Measurements from ENCODE around the gene CCDC134. TPM values are rescaled to one million over a fixed set of nuclear protein-coding genes. Genes with fewer than 3 reads are reported as not detected.

Gene CCDC134
- total RNA-seq, 4 donors from 2014 or later, result 3.8 to 8.9 (median 5.4) TPM

GRCh38 chr22:41848468-41848867, 48.0 kb downstream of the CCDC134 start:
- ATAC-seq, result peak; percentile 93
- peaks cover 0 to 9% of the 10 kb centered on the region in 2 donors for H3K36me3 ChIP-seq
- H3K27ac ChIP-seq, result no peak overlapping the region
- 45 to 51% methylated on average over 5 of the region's 5 CpGs for WGBS, 2 donors (ENCODE audit: low coverage in 1 of 2)
- H3K4me3 ChIP-seq, result no peak overlapping the region
- peaks cover 0 to 52% (median 18%) of the 10 kb centered on the region in 3 donors for H3K4me1 ChIP-seq
- no peaks in the 10 kb centered on the region for H3K27me3 ChIP-seq
- no peaks in the 10 kb centered on the region for H3K9me3 ChIP-seq
- no peak for TF ChIP-seq CTCF (IDR thresholded peaks at IDR 0.05)
- TF ChIP-seq POLR2AphosphoS5 (IDR thresholded peaks at IDR 0.05), result no peak
- no peak for TF ChIP-seq POLR2A (IDR thresholded peaks at IDR 0.05)
- no peak for TF ChIP-seq EP300 (IDR thresholded peaks at IDR 0.05)

GRCh38 chr22:41856469-41856868, 56.0 kb downstream of the CCDC134 start:
- Histone ChIP-seq H3K36me3 (peaks cover 0 to 7% of the 10 kb centered on the region in 2 donors), H3K9me3 (no peaks in the 10 kb centered on the region), H3K27ac (peak overlapping the region in 2 of 4 donors; percentile 45 to 55), H3K4me1 (peaks cover 0 to 39% (median 10%) of the 10 kb centered on the region in 3 donors), H3K4me3 (no peak overlapping the region), H3K27me3 (no peaks in the 10 kb centered on the region)
- TF ChIP-seq CTCF (IDR thresholded peaks at IDR 0.05), result no peak
- no peak for TF ChIP-seq EP300 (IDR thresholded peaks at IDR 0.05)
- TF ChIP-seq POLR2AphosphoS5 (IDR thresholded peaks at IDR 0.05), result no peak
- no peak for TF ChIP-seq POLR2A (IDR thresholded peaks at IDR 0.05)
- ATAC-seq, result no peak
- WGBS, 2 donors (ENCODE audit: low coverage in 1 of 2), result 59% methylated on average over 2 of the region's 2 CpGs; no CpG with 5 or more reads in 1 of the 2 donors

GRCh38 chr22:41857155-41857859, 56.8 kb downstream of the CCDC134 start:
- H3K27me3 ChIP-seq, result no peaks in the 10 kb centered on the region
- H3K9me3 ChIP-seq, result no peaks in the 10 kb centered on the region
- TF ChIP-seq POLR2AphosphoS5 (IDR thresholded peaks at IDR 0.05) (no peak), CTCF (IDR thresholded peaks at IDR 0.05) (peak in 3 of 4 experiments; percentile 53 to 67 (median 59))
- no peak overlapping the region for H3K4me3 ChIP-seq
- peaks cover 0 to 47% (median 10%) of the 10 kb centered on the region in 3 donors for H3K4me1 ChIP-seq
- 33 to 53% methylated on average over 5 to 7 of the region's 7 CpGs for WGBS, 2 donors (ENCODE audit: low coverage in 1 of 2)
- H3K36me3 ChIP-seq, result no peaks in the 10 kb centered on the region
- ATAC-seq, result peak; percentile 51
- H3K27ac ChIP-seq, result peak overlapping the region in 2 of 4 donors; percentile 45 to 55

GRCh38 chr22:41857860-41858199, 57.4 kb downstream of the CCDC134 start:
- H3K36me3 ChIP-seq, result no peaks in the 10 kb centered on the region
- no peak overlapping the region for H3K4me3 ChIP-seq
- H3K27ac ChIP-seq, result peak overlapping the region in 2 of 4 donors; percentile 12 to 55
- no peaks in the 10 kb centered on the region for H3K9me3 ChIP-seq
- TF ChIP-seq POLR2A (IDR thresholded peaks at IDR 0.05) (no peak), POLR2AphosphoS5 (IDR thresholded peaks at IDR 0.05) (no peak), CTCF (IDR thresholded peaks at IDR 0.05) (no peak), EP300 (IDR thresholded peaks at IDR 0.05) (no peak)
- no peaks in the 10 kb centered on the region for H3K27me3 ChIP-seq
- no peak for ATAC-seq
- peaks cover 3 to 52% (median 14%) of the 10 kb centered on the region in 3 donors for H3K4me1 ChIP-seq

- Histone ChIP-seq H3K27me3 (no peaks in the 10 kb centered on the region), H3K4me3 (no peak overlapping the region), H3K4me1 (peaks cover 5 to 74% (median 21%) of the 10 kb centered on the region in 3 donors), H3K27ac (peak overlapping the region; percentile 60 to 87 (median 79)), H3K9me3 (no peaks in the 10 kb centered on the region), H3K36me3 (peaks cover 0 to 8% of the 10 kb centered on the region in 2 donors)
- WGBS, 2 donors (ENCODE audit: low coverage in 1 of 2), result 47% methylated on average over 4 of the region's 4 CpGs; no CpG with 5 or more reads in 1 of the 2 donors
- no peak for ATAC-seq
- TF ChIP-seq POLR2AphosphoS5 (IDR thresholded peaks at IDR 0.05) (no peak), POLR2A (IDR thresholded peaks at IDR 0.05) (no peak), EP300 (IDR thresholded peaks at IDR 0.05) (no peak), CTCF (IDR thresholded peaks at IDR 0.05) (no peak)
Observed at GRCh38 chr22:41862160-41862529, 61.7 kb downstream of the CCDC134 start.
